Eye (tissue), 1 donor: ENCODE measurements around the gene HNRNPLL.
"Not testable (repeated sequence)": the region's sequence is repeated elsewhere in the genome, so short reads cannot be mapped to it uniquely, and the experiment has no call there.

Experiments
- DNase-seq: peaks from one replicate; pipeline ENCODE4 v3.0.0-alpha.2; 2015

HNRNPLL gene

DNA sequence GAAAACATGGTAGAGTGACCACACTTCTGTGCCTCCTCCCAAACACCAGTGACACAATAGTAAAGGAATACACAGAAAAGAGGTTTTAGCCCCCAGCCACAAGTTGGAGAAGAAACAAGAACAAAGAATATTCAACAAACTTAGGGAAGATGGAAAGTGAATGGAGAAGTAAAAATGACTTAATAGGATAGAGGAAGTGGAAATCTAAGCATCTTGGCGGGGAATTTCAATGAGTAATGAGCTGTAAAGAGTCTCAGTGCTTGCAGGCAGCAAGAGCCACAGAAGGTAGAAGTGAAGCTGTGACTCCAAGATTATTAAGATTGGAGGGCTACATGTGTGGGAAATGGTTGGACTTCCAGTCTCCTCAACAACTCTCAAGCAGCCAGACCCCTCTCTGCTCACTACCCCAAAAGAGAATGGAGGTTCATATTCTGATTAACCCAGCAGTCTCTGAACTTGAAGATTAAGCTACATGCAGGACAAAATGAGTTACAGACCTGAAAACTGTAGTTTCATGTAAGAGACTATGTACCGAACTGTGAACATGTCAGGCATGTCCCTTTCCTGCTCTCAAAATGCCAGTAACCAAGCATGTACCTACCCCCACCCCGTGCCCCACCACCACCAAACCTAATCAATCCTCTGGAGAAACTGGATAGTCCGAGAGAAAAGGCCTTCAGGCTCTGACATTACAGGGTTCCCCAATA is 16.9 kb upstream of the HNRNPLL start:
- DNase-seq: no peak

DNA sequence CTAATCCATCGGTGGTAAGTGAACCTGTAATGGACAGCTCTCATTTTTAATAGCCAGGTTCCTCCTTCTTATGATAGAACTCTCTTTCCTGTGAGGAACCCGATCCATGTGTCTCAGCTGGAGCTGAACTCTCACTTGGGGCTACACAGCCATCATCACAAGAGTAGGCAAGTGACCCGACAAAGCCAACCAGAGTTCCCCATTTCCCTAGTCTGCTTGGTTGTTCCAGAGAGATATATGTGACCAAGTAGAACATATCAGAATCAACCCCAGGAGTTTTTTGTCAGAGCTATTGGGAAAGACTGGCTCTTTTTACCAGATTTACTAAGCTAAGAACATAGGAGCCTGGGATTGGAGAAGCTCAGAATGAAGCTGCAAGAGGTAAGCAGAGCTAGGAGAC is 14.6 kb upstream of the HNRNPLL start:
- no peak for DNase-seq

DNA sequence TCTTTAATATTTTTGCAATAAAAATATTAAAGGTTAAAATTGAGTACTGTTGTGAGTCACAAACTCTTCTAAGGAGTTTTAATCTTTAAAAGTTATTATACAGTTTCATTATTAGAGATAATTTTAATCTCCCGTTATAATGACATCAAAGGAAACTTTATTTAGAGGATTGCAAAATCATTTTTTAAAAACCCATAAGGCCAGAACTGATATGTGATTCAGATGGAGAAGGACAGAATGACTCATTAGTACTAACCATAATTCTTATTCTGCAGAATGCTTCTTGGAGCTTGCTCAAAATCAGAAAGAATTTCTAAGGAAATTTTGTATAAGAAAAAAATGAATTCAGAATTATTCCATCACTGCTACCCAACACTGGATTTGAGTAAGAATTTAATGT is 12.5 kb upstream of the HNRNPLL start:
- no peak for DNase-seq

DNA sequence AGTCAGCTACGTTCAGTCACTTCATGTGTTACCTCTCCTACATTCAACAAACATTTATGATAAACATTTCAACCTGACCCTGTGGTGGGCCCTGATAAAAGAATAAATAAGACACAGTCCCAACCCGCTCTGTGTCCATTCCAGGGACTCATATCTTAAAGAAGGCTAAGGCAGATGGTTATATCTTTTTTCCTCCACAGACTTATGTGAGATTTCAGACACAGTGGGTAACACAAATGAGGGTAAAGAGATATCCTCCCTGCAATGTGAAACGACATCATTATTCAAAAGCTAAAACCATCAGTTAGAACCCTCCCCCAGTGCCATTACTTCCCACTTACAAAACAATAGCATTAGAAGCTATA is 11.1 kb upstream of the HNRNPLL start:
- DNase-seq: no peak

DNA sequence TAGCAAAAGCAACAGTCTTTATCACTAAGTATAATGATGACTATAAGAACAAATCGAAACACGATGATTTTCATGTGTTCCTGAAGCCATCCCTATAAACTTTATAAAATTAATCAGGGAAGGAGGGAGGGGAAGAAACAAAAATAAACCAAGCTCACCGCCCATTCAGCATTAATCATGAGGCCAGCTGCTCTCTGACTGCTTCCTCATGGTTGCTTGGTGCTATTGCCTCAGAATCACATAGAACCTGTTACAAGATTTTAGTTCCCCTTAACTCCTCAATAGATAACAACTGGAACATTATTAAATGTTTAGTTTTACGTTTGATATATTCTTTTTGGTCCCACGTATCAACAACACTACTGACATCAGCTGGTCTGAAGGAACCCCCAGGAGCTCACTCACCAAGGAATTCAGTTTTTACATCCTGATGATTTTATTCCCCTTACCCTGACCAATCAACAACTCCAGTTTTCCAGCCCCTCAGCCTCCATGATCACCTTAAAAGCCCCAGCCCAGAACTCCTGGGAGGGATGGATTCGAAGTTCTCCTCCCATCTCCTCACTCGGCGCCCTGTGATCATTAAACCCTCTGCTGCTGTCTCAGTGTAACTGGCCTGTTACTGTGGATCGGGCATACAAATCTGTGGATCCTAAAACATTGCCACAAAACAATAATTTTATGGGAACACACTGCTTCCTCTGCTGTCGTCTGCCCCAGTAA is 10.6 kb upstream of the HNRNPLL start:
- no peak for DNase-seq

DNA sequence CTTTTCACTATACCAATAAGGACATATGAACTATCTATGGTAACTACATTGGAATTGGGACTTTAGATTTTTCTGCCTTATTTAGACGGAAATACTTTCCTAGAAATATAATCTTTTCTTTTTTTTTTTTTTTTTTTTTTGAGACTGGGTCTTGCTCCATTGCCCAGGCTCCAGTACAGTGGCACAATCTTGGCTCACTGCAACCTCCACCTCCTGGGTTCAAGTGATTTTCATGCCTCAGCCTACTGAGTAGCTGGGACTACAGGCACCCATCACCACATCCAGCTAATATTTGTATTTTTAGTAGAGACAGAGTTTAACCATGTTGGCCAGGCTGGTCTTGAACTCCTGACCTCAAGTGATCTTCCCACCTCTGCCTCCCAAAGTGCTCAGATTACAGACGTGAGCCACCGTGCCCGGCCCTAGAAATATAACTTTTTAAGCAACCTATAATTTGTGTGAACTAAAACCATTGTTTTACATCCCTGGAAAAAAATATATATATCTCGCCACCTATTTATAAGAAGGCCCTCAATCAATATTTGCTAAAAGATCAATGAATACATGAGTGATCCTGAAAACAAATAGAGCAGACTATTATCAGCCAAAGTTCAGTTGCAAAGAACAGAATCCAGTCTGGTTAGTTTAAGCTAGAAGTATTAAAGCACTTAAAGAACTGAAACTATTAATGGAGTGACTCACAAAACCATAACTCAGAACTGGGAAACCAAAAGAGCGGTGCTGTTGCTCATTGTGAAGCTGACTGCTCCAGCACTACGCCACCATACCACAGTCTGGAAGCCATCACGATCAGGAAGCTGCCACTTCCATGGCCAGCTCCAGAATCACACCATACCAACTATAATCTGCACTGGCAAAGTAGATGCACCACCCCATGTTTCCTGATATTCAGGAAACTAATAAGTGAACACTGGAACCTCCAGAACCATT is 8.4 kb upstream of the HNRNPLL start:
- no peak for DNase-seq

DNA sequence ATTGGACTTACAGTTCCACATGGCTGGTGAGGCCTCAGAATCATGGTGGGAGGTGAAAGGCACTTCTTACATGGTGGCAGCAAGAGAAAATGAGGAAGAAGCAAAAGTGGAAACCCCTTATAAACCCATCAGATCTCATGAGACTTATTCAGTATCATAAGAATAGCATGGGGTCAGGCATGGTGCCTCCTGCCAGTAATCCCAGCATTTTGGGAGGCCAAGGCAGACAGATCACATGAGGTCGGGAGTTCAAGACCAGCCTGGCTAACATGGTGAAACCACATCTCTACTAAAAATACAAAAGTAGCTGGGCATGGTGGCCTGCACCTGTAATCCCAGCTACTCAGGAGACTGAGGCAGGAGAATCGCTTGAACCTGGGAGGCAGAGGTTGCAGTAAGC is 6.5 kb upstream of the HNRNPLL start:
- DNase-seq: not testable (repeated sequence)

DNA sequence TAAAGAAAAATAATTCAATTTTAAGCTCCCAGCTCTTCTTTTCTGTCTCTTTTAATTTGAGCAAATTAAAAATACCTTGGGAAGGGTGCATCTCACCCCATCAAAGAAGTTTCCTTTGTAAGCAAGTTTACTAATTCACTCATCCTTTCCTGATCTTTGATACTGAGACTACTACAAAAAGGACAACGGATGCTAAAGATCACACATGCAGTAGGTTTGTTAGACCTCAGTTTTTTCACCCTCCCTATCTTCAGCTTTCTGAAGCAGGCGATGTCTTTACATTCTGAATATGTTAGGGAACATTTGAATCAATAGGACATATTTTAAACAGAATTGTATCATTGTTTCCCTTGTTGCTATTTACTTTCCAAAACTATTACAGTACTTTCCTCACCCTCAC is 6.0 kb upstream of the HNRNPLL start:
- DNase-seq: no peak

DNA sequence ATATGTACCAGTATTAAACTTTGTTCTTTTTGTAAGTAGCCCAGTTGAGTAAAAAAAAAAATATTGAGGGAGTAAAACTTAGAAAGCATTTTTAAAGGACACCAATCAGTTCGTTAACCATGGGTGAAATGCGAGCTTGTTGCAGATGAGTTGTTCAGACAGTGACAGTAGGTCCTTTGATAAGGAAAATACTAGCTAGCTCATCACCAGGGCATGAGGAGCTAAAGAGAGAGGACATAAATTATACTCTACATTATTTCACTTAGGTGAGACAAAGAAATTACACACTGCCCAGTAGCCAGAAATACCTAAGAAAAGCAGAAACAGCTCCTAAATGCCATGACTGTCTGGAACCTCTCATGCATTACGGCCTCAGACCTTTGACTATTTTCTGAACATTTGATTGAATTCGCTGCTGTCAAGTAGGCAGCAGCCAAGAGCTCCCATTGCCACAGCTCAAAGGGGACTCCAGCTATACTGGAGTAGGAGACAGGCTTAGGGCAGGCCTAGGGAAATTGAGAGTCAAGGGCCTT is 2.6 kb upstream of the HNRNPLL start:
- no peak for DNase-seq

DNA sequence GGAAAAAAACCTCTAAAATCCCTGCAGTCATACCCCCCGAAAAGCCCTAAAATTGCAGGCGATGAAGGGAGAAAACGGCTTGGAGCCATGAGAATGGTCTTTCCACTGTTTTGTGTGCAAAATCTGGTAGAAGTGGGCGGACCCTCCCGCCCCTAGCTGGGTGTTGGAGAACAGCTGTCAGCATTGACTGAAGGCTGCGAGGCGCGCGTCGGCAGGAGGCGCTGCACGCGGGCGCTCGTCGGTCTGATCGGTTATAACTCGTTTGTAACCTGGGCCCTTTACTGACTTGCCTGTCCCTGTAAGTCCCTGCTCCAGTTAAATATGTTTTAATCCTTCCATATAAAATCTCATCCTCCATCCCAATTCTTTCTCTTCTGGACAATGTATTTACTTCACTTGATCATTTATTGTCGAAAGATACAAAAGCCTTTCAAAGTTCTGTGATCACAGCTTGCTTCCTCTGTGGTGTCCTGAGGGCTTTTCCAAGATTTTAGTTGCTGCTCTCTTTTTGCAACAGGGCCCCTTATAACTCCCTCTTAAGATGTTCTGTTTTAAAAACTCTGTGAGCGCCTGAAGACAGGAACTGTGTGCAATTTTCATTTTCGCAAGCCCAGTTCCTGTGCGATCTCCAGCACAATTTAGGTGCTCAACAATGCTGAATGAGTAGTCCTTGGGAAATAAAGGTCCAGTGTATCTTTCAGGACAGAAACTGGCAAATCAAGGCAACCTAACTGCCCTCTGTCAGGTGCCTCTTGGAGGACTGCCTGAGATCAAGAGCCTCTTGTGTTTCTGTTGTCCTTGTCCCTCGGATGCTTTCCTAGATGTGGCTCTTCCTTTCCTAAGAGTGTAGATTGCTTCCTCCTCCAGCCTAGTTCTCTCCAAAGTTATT is 918 bp upstream of the HNRNPLL start:
- DNase-seq: peak; percentile 95

DNA sequence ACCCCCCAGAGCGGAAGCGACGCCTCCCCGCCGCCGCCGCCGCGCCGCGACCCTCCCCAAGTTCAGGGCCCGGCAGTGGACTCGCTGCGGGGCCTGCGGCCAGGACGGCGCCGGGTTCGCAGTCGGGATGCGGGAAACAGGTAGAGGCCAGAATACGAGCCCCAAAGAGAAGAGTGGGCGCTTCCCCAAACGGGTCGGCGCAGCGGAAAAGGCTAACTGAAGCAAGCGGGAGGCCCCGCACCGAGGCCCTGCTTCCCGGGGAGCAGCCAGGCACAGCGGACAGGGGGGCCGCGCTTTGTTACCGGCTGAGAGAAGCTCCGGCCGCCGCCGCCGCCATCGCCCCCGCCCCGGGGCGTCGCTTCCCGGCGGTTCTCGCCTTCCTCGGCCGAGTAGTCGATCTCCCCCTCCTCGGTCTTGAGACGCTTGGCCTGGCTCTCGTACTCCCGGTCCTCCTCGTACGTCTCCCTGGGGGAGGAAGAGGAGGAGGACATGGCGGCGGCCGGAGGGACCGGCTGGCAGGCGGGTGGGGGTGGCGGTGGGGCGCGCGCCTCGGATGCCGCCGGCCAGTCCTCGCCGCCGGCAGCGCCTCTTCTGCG is 494 bp downstream of the HNRNPLL start:
- DNase-seq: no peak

DNA sequence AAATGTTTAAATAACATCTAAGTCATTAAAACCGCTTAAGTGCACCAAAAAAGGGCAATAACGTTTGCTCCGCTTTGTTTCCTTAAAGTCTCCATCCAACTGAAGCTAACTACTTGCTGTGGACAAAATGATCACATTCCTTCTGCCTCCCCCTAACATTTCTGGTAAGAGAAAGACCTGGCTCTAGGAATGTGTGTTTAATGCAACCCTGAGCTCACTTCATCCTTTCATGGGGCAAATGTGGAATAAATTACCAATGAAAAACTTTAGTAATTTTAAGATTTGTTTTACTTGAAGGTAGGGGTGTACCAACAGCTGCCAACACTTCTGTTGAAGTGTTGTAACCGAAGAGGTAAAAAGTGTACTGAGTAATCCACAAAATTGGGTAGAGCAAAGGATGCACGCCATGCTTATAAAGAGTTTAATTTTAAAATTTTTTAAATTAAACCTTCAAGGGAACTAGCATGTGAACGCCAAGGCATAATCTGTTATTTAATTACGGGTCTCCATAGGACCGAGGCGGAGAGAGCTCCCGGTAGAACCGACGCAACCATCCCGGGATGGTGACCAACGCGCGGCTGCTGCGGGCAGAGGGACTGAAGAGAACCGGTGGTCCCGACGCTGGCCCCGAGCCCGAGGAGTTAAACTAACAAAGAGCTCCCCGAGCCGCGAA is 1.1 kb downstream of the HNRNPLL start:
- peak; percentile 87 for DNase-seq

DNA sequence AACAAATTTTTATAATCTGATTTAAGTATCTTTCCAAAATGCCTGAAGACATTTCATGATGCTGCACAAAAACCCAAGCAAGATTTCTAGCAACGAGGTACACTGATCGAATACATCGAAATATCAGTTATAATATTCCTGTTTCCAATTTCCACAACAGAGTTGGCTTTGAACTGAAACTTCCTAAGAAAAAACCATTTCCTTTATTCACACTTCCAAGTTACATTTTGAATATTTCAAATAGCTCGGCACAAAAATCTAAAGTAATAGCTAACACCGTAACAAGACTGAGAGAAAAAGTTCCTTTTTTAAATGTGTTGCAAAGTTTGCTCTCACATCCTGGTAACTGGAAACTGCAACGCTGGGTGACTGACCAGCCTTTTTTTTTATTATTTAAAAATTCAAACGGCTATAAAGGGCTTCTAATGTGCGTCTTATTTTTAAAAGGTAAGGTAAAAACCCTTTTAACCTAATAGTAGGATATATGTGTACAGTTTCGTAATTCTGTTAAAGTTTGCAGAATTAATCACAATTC is 1.7 kb downstream of the HNRNPLL start:
- peak; percentile 54 for DNase-seq

DNA sequence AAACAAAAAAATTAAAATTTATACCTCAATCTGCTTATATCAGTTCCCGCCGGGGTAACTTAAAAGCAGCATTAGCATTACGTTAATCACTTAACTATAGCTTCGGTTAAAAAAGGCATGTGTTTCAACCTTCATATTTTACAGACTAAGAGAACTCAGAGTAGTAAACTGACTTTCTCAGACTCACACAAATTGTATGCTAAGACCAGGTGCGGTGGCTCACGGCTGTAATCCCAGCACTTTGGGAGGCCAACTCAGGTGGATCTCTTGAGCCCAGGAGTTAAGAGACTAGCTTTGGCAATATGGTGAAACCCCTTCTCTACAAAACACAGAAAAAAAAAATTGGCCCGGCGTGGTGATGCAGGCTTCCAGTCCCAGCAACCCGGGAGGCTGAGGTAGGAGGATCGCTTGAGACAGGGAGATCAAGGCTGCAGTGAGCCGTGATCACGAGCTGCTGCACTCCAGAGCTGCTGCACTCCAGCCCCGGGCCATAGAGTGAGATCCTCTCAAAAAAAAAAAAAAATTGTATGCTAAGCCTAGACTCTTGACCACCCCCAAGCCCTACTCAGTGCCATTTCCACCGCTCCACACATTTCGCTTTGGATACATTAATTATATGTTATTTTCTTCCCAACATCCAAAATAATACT is 2.4 kb downstream of the HNRNPLL start:
- DNase-seq: peak; percentile 61

DNA sequence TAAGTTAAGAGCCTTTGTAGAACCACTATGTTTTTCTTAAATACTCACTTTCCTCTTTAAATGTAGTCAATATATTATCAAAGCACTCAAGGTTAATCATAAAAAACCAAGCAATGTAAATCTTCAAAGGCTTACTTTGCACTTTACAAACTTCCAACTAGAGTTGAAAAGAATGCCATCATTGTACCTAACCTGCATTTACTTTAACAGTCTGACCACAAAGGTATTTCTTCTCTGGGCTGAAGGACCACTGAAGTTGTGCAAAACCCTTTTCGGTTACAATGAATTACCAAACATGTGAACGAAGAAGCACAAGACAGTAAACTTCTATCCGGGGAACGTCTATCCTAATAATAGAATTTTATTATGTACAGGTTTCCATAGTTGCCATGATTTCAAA is 3.0 kb downstream of the HNRNPLL start:
- DNase-seq: peak; percentile 20

DNA sequence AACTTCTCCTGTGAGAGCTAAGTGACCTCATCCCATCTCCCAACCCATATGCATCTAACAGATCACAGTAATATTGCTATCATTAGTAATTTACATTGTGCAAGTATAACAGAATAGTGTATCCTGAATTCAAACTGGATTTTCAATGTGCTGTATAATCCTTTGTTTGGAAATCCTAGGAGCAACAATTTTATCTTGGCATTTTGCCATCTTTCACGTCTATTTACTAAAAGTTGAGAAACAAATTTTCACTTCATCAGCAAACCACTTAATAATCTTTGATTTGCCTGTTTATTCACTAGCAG is 3.8 kb downstream of the HNRNPLL start:
- DNase-seq: peak; percentile 43

DNA sequence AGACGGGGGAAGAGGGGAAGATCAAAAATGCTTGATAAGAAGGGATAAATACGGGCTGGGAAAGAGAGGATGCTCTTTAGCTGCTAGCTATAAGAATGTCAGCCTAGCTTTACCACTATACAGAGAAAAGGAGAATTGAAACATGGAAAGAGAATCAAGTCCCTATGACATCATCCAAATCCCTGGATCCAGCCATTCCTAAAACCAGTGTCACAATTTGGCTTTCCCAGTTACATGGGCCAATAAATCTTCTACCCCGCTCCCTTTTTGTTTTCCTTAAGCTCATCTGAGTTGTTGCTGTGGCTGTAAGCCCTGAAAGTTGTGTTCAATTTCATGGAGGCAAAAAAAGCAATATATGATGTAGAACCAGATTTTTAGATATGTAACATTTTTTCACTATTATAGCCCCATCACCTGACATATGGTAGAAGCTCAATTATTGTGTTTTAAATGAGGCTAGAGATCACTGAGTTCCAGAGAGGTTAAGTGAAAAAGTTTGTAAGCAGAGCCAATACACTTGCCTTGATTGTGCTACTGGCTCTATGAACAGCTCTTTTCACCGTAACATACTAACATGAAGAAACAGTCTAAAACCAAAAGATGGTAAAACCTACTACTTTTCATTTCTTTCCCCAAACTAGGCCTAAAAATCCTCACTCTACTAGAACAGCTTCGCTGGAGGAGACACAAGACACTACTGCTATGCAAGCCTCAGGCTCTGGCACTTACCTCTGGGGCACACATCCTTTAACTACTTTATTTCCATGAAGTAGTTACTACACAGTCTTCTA is 4.3 kb downstream of the HNRNPLL start:
- no peak for DNase-seq

DNA sequence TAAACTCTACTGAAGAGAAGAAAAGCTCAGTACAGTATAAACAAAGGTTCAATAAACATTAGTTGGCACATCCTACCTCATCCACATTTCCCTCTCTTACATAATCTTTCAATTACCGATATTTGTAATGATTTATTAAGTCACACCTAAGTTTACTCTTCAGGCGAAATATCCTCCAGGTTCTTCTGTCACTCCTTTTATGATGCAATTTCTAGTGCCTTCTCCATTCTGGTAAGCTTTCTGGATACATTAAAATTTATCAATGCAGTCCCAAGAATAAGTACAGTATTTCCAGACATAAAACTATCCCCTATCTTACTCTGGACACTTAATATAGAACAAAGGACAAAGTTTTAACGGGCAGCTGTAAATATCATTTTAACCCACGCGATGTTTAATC is 5.6 kb downstream of the HNRNPLL start:
- no peak for DNase-seq

DNA sequence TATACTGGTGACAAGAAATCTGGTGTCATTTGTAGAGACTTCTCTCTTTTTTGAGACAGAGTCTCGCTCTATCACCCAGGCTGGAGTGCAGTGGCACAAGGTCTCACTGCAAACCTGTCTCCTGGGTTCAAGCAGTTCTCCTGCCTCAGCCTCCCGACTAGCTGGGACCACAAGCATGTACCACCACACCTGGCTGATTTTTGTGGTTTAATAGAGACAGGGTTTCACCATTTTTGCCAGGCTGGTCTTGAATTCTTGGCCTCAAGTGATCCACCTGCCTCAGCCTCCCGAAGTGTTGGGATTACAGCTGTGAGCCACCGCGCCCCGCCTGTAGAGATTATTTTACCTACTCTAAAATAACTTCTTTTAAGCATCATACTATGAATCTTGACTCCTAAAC is 6.5 kb downstream of the HNRNPLL start:
- no peak for DNase-seq

DNA sequence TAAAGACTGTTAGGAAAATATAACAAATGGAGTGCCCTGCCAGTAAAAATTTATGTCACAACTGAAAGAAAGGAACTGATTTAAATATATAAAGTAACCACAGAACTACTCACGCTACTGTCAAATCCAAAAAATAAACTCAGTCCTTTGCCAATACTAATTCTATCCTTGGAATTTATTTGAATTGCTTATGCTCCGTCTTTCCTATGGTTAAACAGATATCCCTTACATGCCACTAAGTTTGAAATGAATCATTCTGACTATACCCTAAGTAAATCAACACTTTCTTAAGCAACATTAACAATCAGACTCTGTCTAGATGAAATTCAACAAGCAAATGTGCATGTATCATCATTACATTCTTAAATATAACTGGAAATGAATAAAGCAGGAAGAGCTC is 9.8 kb downstream of the HNRNPLL start:
- DNase-seq: no peak
